H1 (cell line): ENCODE measurements around the gene AFTPH. TPM values are rescaled to one million over a fixed set of nuclear protein-coding genes. Genes with fewer than 3 reads are reported as not detected.

ENCODE experiments used
- CTCF ChIA-PET: fragments of 300-600 bp; sonication (Branson Sonifier 250); formaldehyde crosslinking; loops from one replicate; lab custom pipeline; 2021; ENCODE audit not compliant: partially characterized antibody; lab: Charles Lee
- POLR2A ChIA-PET: fragments of 300-600 bp; sonication (Branson Sonifier 250); formaldehyde crosslinking; loops from one replicate; lab custom pipeline; 2021; ENCODE audit warnings: inconsistent platforms; ENCODE audit not compliant: partially characterized antibody; lab: Charles Lee
- DNase-seq, 2 experiments: peaks; one replicate each; pipeline versions ENCODE4 v3.0.0 to v3.0.0-alpha.2; 2010 to 2022; ENCODE audit warnings: low spot score in 2 of 2, low read depth in 1 of 2, mixed read lengths in 1 of 2
- FAIRE-seq: peaks from 2 replicates; lab custom pipeline; 2011; peaks lifted over from hg19 to GRCh38; lab: Jason Lieb, UNC
- H2AFZ ChIP-seq: 2 replicates; pipeline ENCODE4 v1.8.1; 2012; ENCODE audit warnings: low read length, inconsistent platforms
- H2AK5ac ChIP-seq: 2 replicates; pipeline ENCODE4 v1.6.1; 2013; ENCODE audit warnings: low read depth, low read length
- H2BK120ac ChIP-seq: replicated peaks from 2 replicates; pipeline ENCODE3; 2013; ENCODE audit warnings: low read depth, low read length, inconsistent platforms
- H2BK12ac ChIP-seq: 2 replicates; pipeline ENCODE4 v1.6.1; 2013; ENCODE audit warnings: low read depth, low read length
- H2BK15ac ChIP-seq: 2 replicates; pipeline ENCODE4 v1.6.1; 2013; ENCODE audit warnings: low read length
- H2BK20ac ChIP-seq: 2 replicates; pipeline ENCODE4 v1.6.1; 2013; ENCODE audit warnings: low read length
- H2BK5ac ChIP-seq: 2 replicates; pipeline ENCODE4 v1.6.1; 2013; ENCODE audit warnings: low read depth, low read length
- H3K14ac ChIP-seq: 2 replicates; pipeline ENCODE4 v1.6.1; 2013; ENCODE audit warnings: inconsistent platforms; ENCODE audit not compliant: insufficient read length
- H3K18ac ChIP-seq: 2 replicates; pipeline ENCODE4 v1.6.1; 2013; ENCODE audit warnings: low read length; ENCODE audit errors: extremely low read depth
- H3K23ac ChIP-seq: 2 replicates; pipeline ENCODE4 v1.6.1; 2013; ENCODE audit warnings: inconsistent platforms; ENCODE audit not compliant: insufficient read length
- H3K23me2 ChIP-seq: 2 replicates; pipeline ENCODE4 v1.6.1; 2013; ENCODE audit warnings: low read depth, low read length
- H3K27ac ChIP-seq: 2 replicates; pipeline ENCODE4 v1.6.1; 2011; ENCODE audit warnings: low read depth, low read length, inconsistent platforms
- H3K27me3 ChIP-seq, 4 experiments: replicated peaks in 1 of 4; 1 replicate in 1 of 4; 2 replicates in 3 of 4; pipeline versions ENCODE4 v1.6.1 to v1.8.1; 2011 to 2013; ENCODE audit warnings: low read length in 3 of 4, mild to moderate bottlenecking in 3 of 4, inconsistent platforms in 2 of 4, mixed read lengths in 2 of 4, moderate library complexity in 1 of 4; ENCODE audit not compliant: control insufficient read depth in 3 of 4, insufficient read depth in 3 of 4; ENCODE audit errors: extremely low read depth in 1 of 4
- H3K36me3 ChIP-seq, 4 experiments: 2 replicates each; pipeline versions ENCODE4 v1.6.1 to v1.8.1; 2011 to 2013; ENCODE audit warnings: mild to moderate bottlenecking in 4 of 4, low read length in 3 of 4, moderate library complexity in 2 of 4, control low read depth in 1 of 4, inconsistent platforms in 1 of 4; ENCODE audit not compliant: insufficient read depth in 4 of 4, control insufficient read depth in 2 of 4
- H3K4ac ChIP-seq: replicated peaks from 2 replicates; pipeline ENCODE3; 2013; ENCODE audit warnings: low read length, low read depth, mixed read lengths, inconsistent platforms; ENCODE audit not compliant: insufficient read length
- H3K4me1 ChIP-seq, 4 experiments: replicated peaks in 1 of 4; 1 replicate in 1 of 4; 2 replicates in 3 of 4; pipeline versions ENCODE4 v1.6.1 to v1.8.1; 2011 to 2013; ENCODE audit warnings: low read length in 3 of 4, inconsistent platforms in 2 of 4, mixed read lengths in 1 of 4; ENCODE audit not compliant: insufficient read depth in 4 of 4, control insufficient read depth in 3 of 4
- H3K4me2 ChIP-seq, 2 experiments: 2 replicates each; pipeline versions ENCODE4 v1.6.1 to v1.8.1; 2011 to 2013; ENCODE audit warnings: low read depth in 2 of 2, low read length in 2 of 2, control low read depth in 1 of 2, inconsistent platforms in 1 of 2, mild to moderate bottlenecking in 1 of 2; ENCODE audit not compliant: insufficient read depth in 1 of 2
- H3K4me3 ChIP-seq, 4 experiments: fragments of 200-600, 300-600 bp in 1 of 4; sonication (generic), shearing (Covaris generic), sonication (Bioruptor Twin) in 1 of 4; 2 replicates each; pipeline versions ENCODE4 v1.5.1 to v1.8.1; 2011 to 2016; ENCODE audit warnings: low read length in 4 of 4, low read depth in 3 of 4, control low read depth in 2 of 4, inconsistent platforms in 2 of 4, mild to moderate bottlenecking in 2 of 4, mixed read lengths in 1 of 4, moderate library complexity in 1 of 4; ENCODE audit not compliant: insufficient read depth in 2 of 4; ENCODE audit errors: extremely low read depth in 1 of 4
- H3K56ac ChIP-seq: replicated peaks from 2 replicates; pipeline ENCODE3; 2013; ENCODE audit warnings: low read depth, mild to moderate bottlenecking, mixed read lengths, low read length, inconsistent platforms; ENCODE audit not compliant: insufficient read length
- H3K79me1 ChIP-seq: 2 replicates; pipeline ENCODE4 v1.6.1; 2013; ENCODE audit warnings: low read depth, low read length, control low read depth
- H3K79me2 ChIP-seq, 2 experiments: 2 replicates each; pipeline versions ENCODE4 v1.6.1 to v1.8.1; 2012 to 2013; ENCODE audit warnings: low read length in 2 of 2, mild to moderate bottlenecking in 2 of 2, inconsistent platforms in 1 of 2; ENCODE audit not compliant: insufficient read depth in 2 of 2, control insufficient read depth in 1 of 2
- H3K9ac ChIP-seq, 4 experiments: replicated peaks in 1 of 4; 1 replicate in 1 of 4; 2 replicates in 3 of 4; pipeline versions ENCODE4 v1.6.1 to v1.8.1; 2011 to 2013; ENCODE audit warnings: low read depth in 3 of 4, low read length in 3 of 4, control low read depth in 2 of 4, mild to moderate bottlenecking in 2 of 4, moderate library complexity in 2 of 4, inconsistent platforms in 1 of 4; ENCODE audit errors: extremely low read depth in 1 of 4
- H3K9me3 ChIP-seq, 2 experiments: 2 replicates each; pipeline versions ENCODE4 v1.6.1 to v1.8.1; 2012 to 2013; ENCODE audit warnings: mild to moderate bottlenecking in 2 of 2, moderate library complexity in 2 of 2, control low read depth in 1 of 2, inconsistent platforms in 1 of 2, low read depth in 1 of 2, low read length in 1 of 2, mixed read lengths in 1 of 2; ENCODE audit not compliant: insufficient read depth in 2 of 2
- H4K20me1 ChIP-seq, 2 experiments: replicated peaks in 1 of 2; 2 replicates each; pipeline versions ENCODE3 to v1.8.1; 2011 to 2013; ENCODE audit warnings: inconsistent platforms in 2 of 2, low read length in 2 of 2, mild to moderate bottlenecking in 1 of 2; ENCODE audit not compliant: insufficient read depth in 2 of 2, control insufficient read depth in 1 of 2
- H4K5ac ChIP-seq: 2 replicates; pipeline ENCODE4 v1.6.1; 2013; ENCODE audit warnings: low read length, low read depth, mixed read lengths, inconsistent platforms; ENCODE audit not compliant: insufficient read length
- H4K8ac ChIP-seq: 2 replicates; pipeline ENCODE4 v1.8.0; 2013; ENCODE audit warnings: mild to moderate bottlenecking, moderate library complexity, low read length, inconsistent platforms; ENCODE audit not compliant: insufficient read depth; ENCODE audit errors: extremely low read depth
- H4K91ac ChIP-seq: replicated peaks from 2 replicates; pipeline ENCODE3; 2013; ENCODE audit warnings: low read length, mixed read lengths, inconsistent platforms; ENCODE audit not compliant: insufficient read length
- ASH2L ChIP-seq: fragments of 200-600, 300-600 bp; sonication (generic); IDR thresholded peaks from one replicate; pipeline ENCODE4 v1.7.1; 2017; ENCODE audit warnings: low read length
- BRCA1 ChIP-seq: IDR thresholded peaks from 2 replicates; pipeline ENCODE4 v1.6.1; 2012; ENCODE audit warnings: low read depth, low read length, improper control_type of control experiment
- CBX8 ChIP-seq: fragments of 300-800, 300-1000 bp; sonication (generic); IDR thresholded peaks from 2 replicates; pipeline ENCODE4 v1.7.1; 2016; ENCODE audit warnings: low read depth, low read length, borderline replicate concordance
- CEBPB ChIP-seq: IDR thresholded peaks from 2 replicates; pipeline ENCODE4 v1.6.1; 2012; ENCODE audit warnings: low read depth, low read length
- CTBP2 ChIP-seq: IDR thresholded peaks from 2 replicates; pipeline ENCODE4 v1.7.0; 2011; ENCODE audit warnings: borderline replicate concordance, mild to moderate bottlenecking, moderate library complexity, mixed read lengths, low read length; ENCODE audit not compliant: insufficient read depth, insufficient read length
- GTF2F1 ChIP-seq: IDR thresholded peaks from 2 replicates; pipeline ENCODE4 v1.6.1; 2012; ENCODE audit warnings: low read depth, low read length, improper control_type of control experiment, borderline replicate concordance
- HDAC2 ChIP-seq, 2 experiments: fragments of 300-600 bp in 1 of 2; sonication (generic) in 1 of 2; IDR thresholded peaks; 2 replicates each; pipeline ENCODE4 v1.6.1; 2011 to 2012; ENCODE audit warnings: low read depth in 2 of 2, low read length in 2 of 2, mild to moderate bottlenecking in 2 of 2, moderate library complexity in 2 of 2, borderline replicate concordance in 1 of 2, inconsistent platforms in 1 of 2
- JUN ChIP-seq: IDR thresholded peaks from 2 replicates; pipeline ENCODE4 v1.6.1; 2011; ENCODE audit warnings: low read depth, mild to moderate bottlenecking, improper control_type of control experiment, low read length
- KDM4A ChIP-seq: IDR thresholded peaks from one replicate; pipeline ENCODE4 v1.7.1; 2012; ENCODE audit warnings: low read depth, mild to moderate bottlenecking, moderate library complexity, low read length, inconsistent platforms; ENCODE audit not compliant: severe bottlenecking
- RBBP5 ChIP-seq: IDR thresholded peaks from 2 replicates; pipeline ENCODE4 v1.7.1; 2012; ENCODE audit warnings: low read depth, mild to moderate bottlenecking, inconsistent platforms, low read length, moderate library complexity, borderline replicate concordance
- RXRA ChIP-seq: IDR thresholded peaks from 2 replicates; pipeline ENCODE4 v1.6.1; 2011; ENCODE audit warnings: low read depth, mild to moderate bottlenecking, low read length, moderate library complexity; ENCODE audit not compliant: insufficient read depth
- SAP30 ChIP-seq: fragments of 300-600 bp; sonication (generic); IDR thresholded peaks from 2 replicates; pipeline ENCODE4 v1.7.1; 2012; ENCODE audit warnings: low read length, moderate library complexity, mild to moderate bottlenecking, inconsistent platforms; ENCODE audit not compliant: insufficient read depth, insufficient replicate concordance
- SIRT6 ChIP-seq: IDR thresholded peaks from one replicate; pipeline ENCODE4 v1.7.1; 2012; ENCODE audit warnings: low read length, inconsistent platforms
- SUZ12 ChIP-seq: fragments of 200-600 bp; sonication (generic); IDR thresholded peaks from 2 replicates; pipeline ENCODE4 v1.6.1; 2012; ENCODE audit warnings: mild to moderate bottlenecking, inconsistent platforms, low read length, moderate library complexity, mixed read lengths
- WGBS, 2 experiments: shearing (Covaris generic) in 1 of 2; methylation state at CpG; one replicate each; pipeline versions ENCODE4 v1.1.6 to v1.1.7; 2013 to 2015; ENCODE audit warnings: low lambda C conversion rate in 2 of 2, mixed read lengths in 2 of 2, inconsistent platforms in 1 of 2, low coverage in 1 of 2, missing lambda C conversion rate in 1 of 2; ENCODE audit not compliant: insufficient replicate concordance in 2 of 2, insufficient coverage in 1 of 2, insufficient read length in 1 of 2; ENCODE audit errors: extremely low coverage in 1 of 2, missing lambda C conversion rate in 1 of 2; 5-methylcytosine and 5-hydroxymethylcytosine counted together
- polyA plus RNA-seq, 7 experiments: library from polyadenylated mRNA; depleted of rRNA in 3 of 7; stranded (reverse) in 5 of 7; unstranded in 2 of 7; fragments of >200 nt in 5 of 7; fragments of 200-250 nt in 2 of 7; gene quantifications; 1 replicate in 5 of 7; 2 replicates in 1 of 7; 4 replicates in 1 of 7; pipeline versions ENCODE4 v1.2.1 to v1.2.3, GENCODE V29; 2011 to 2013; ENCODE audit warnings: missing spikeins in 2 of 7, mixed read lengths in 2 of 7
- total RNA-seq: library from RNA; stranded (reverse); fragmentation: NEBNext Ultra II Directional; extraction: Animal tissue kit (Norgen Biotek cat#: 25700); gene quantifications from 2 replicates; pipeline ENCODE4 v1.2.1, GENCODE V29; 2021

AFTPH gene
- total and polyA plus RNA-seq, 2 of the 8 experiments (the other 6 are each of a cell fraction or from before 2014, with no cell fraction given): 7.3 to 15.0 TPM

DNA sequence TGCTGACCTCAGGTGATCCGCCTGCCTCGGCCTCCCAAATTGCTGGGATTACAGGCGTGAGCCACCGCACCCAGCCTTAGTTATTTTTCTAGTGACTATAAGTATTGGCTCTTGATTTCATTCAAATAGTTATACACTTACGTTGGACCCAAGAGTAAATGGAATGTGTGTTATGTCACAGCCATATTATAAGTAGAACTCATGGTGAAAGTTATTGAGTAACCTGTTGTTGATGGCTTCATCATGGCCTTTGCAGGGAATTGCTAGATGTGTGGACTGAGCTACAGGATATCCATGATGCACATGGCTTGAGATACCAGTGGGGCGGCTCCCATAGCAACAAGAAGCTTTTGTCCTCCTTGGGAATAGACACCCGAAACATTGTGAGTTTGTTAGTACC is 44.7 kb downstream of the AFTPH start:
- Histone ChIP-seq H3K9me3 (no peaks in the 10 kb centered on the region), H3K27me3 (peaks cover 0 to 1% (median 0%) of the 10 kb centered on the region in 4 experiments; a peak in 1 of 7 replicates), H3K18ac (no peak overlapping the region), H3K36me3 (peaks cover 0 to 7% (median 0%) of the 10 kb centered on the region in 4 experiments; a peak in 2 of 8 replicates), H4K20me1 (no peaks in the 10 kb centered on the region), H3K4me2 (no peak overlapping the region), H3K9ac (no peak overlapping the region), H2BK20ac (no peak overlapping the region), H3K79me1 (no peaks in the 10 kb centered on the region; the same call in 1 of the 2 replicates), H4K5ac (no peak overlapping the region), H2BK120ac (no peak overlapping the region), H4K8ac (no peak overlapping the region), H3K4ac (no peak overlapping the region), H3K27ac (no peak overlapping the region), H2AK5ac (no peak overlapping the region), H2BK12ac (no peak overlapping the region), H4K91ac (no peak overlapping the region), H3K4me3 (no peak overlapping the region), H3K56ac (no peak overlapping the region), H3K79me2 (no peaks in the 10 kb centered on the region; a peak in 1 of 4 replicates), H3K4me1 (no peaks in the 10 kb centered on the region), H2AFZ (no peak overlapping the region), H3K23ac (no peak overlapping the region), H2BK5ac (no peak overlapping the region), H3K23me2 (no peaks in the 10 kb centered on the region), H3K14ac (no peak overlapping the region), H2BK15ac (no peak overlapping the region)
- no peak for DNase-seq
- FAIRE-seq: no peak
- TF ChIP-seq KDM4A (no peak), RBBP5 (no peak), SIRT6 (no peak), SUZ12 (no peak), CEBPB (no peak), GTF2F1 (no peak), BRCA1 (no peak), SAP30 (no peak), HDAC2 (IDR thresholded peaks at IDR 0.05; ENCODE audit: borderline replicate concordance in 1 of 2, low read depth in 2 of 2, low read length in 2 of 2) (no peak), RXRA (no peak), JUN (no peak), CBX8 (no peak), ASH2L (no peak), CTBP2 (no peak)
- ChIA-PET CTCF (interaction anchor here (0.8 to 2.2 kb wide), 4 partner anchors 13 to 238 kb away, joined by 3 to 8 read pairs (median 4); no protein-coding TSS in a partner anchor), POLR2A (no interaction called here)
- 95% methylated on average over 7 of the region's 7 CpGs; no CpG with 5 or more reads in 1 of the 2 experiments for WGBS, 2 experiments
